MM.1S (cell line): ENCODE measurements around the gene HMGCS2.

Experiments
- DNase-seq: peaks from one replicate; pipeline ENCODE4 v3.0.0-alpha.2; 2015
- H2AFZ ChIP-seq: fragments of 300-600 bp; sonication (generic); 2 replicates; pipeline ENCODE4 v1.6.0; 2016; ENCODE audit warnings: antibody characterized with exemption, low read length
- H3F3A ChIP-seq: fragments of 300-600 bp; sonication (generic); 2 replicates; pipeline ENCODE4 v1.6.1; 2016; ENCODE audit warnings: mild to moderate bottlenecking, antibody characterized with exemption, low read length, moderate library complexity, mixed read lengths; ENCODE audit not compliant: insufficient read depth
- H3K27ac ChIP-seq: fragments of 300-600 bp; sonication (generic); 2 replicates; pipeline ENCODE4 v1.5.1; 2016; ENCODE audit warnings: mild to moderate bottlenecking, low read length
- H3K27me3 ChIP-seq: fragments of 300-600 bp; sonication (generic); replicated peaks from 2 replicates; pipeline ENCODE4 v1.6.0; 2016; ENCODE audit warnings: low read length; ENCODE audit not compliant: insufficient read depth
- H3K36me3 ChIP-seq: fragments of 300-600 bp; sonication (generic); replicated peaks from 2 replicates; pipeline ENCODE4 v1.6.1; 2016; ENCODE audit warnings: mild to moderate bottlenecking, low read length, mixed read lengths; ENCODE audit not compliant: insufficient read depth
- H3K4me1 ChIP-seq: fragments of 300-600 bp; sonication (generic); 2 replicates; pipeline ENCODE4 v1.6.1; 2016; ENCODE audit warnings: low read length, mixed read lengths
- H3K4me2 ChIP-seq: fragments of 300-600 bp; sonication (generic); 2 replicates; pipeline ENCODE4 v1.6.0; 2016; ENCODE audit warnings: low read depth, low read length
- H3K4me3 ChIP-seq: fragments of 300-600 bp; sonication (generic); 2 replicates; pipeline ENCODE4 v1.5.1; 2016; ENCODE audit warnings: low read length, mixed read lengths
- H3K79me2 ChIP-seq: fragments of 300-600 bp; sonication (generic); 2 replicates; pipeline ENCODE4 v1.6.1; 2016; ENCODE audit warnings: mixed run types, low read length, mixed read lengths
- H3K9ac ChIP-seq: fragments of 300-600 bp; sonication (generic); 2 replicates; pipeline ENCODE4 v1.6.1; 2016; ENCODE audit warnings: low read length, mixed read lengths
- H3K9me2 ChIP-seq: fragments of 300-600 bp; sonication (generic); replicated peaks from 2 replicates; pipeline ENCODE4 v1.6.1; 2016; ENCODE audit warnings: mild to moderate bottlenecking, low read length, mixed read lengths; ENCODE audit not compliant: insufficient read depth
- H3K9me3 ChIP-seq: fragments of 300-600 bp; sonication (generic); replicated peaks from 2 replicates; pipeline ENCODE4 v1.6.1; 2016; ENCODE audit warnings: mild to moderate bottlenecking, low read length, mixed read lengths; ENCODE audit not compliant: insufficient read depth
- H4K20me1 ChIP-seq: fragments of 300-600 bp; sonication (generic); 2 replicates; pipeline ENCODE4 v1.6.1; 2016; ENCODE audit warnings: mild to moderate bottlenecking, low read length, moderate library complexity, mixed read lengths; ENCODE audit not compliant: insufficient read depth
- CTCF ChIP-seq: fragments of 300-600 bp; sonication (generic); IDR thresholded peaks from 2 replicates; pipeline ENCODE4 v1.5.1; 2016; ENCODE audit warnings: antibody characterized with exemption, low read length, mixed read lengths
- EZH2 ChIP-seq: fragments of 300-600 bp; sonication (generic); optimal IDR thresholded peaks from 2 replicates; pipeline ENCODE3; 2017; ENCODE audit warnings: low read depth, mild to moderate bottlenecking, antibody characterized with exemption, low read length, mixed read lengths
- EZH2phosphoT487 ChIP-seq: fragments of 300-600 bp; sonication (generic); IDR thresholded peaks from 2 replicates; pipeline ENCODE4 v1.6.1; 2018; ENCODE audit warnings: antibody characterized with exemption, low read length

The HMGCS2 gene

GRCh38 chr1:119758584-119758983 lies 10.1 kb downstream of the HMGCS2 start:
- Histone ChIP-seq H3K9ac (no peak overlapping the region), H3K27me3 (no peaks in the 10 kb centered on the region), H3K79me2 (no peaks in the 10 kb centered on the region), H3K9me2 (no peaks in the 10 kb centered on the region), H3K27ac (no peak overlapping the region), H3K4me2 (no peak overlapping the region), H3K4me3 (no peak overlapping the region), H3K9me3 (no peaks in the 10 kb centered on the region), H4K20me1 (no peaks in the 10 kb centered on the region), H2AFZ (no peak overlapping the region), H3F3A (no peaks in the 10 kb centered on the region), H3K36me3 (no peaks in the 10 kb centered on the region), H3K4me1 (no peaks in the 10 kb centered on the region)
- no peak for DNase-seq
- TF ChIP-seq EZH2: no peak
- no peak for TF ChIP-seq EZH2phosphoT487
- no peak for TF ChIP-seq CTCF

- no peaks in the 10 kb centered on the region for H3K9me3 ChIP-seq
- H3F3A ChIP-seq: no peaks in the 10 kb centered on the region
- H3K27me3 ChIP-seq: no peaks in the 10 kb centered on the region
- no peak overlapping the region for H3K4me3 ChIP-seq
- TF ChIP-seq CTCF (no peak), EZH2 (no peak), EZH2phosphoT487 (no peak)
- H3K4me1 ChIP-seq: no peaks in the 10 kb centered on the region
- H3K4me2 ChIP-seq: no peak overlapping the region
- H4K20me1 ChIP-seq: no peaks in the 10 kb centered on the region
- H3K27ac ChIP-seq: no peak overlapping the region
- DNase-seq: no peak
- no peak overlapping the region for H2AFZ ChIP-seq
- H3K36me3 ChIP-seq: no peaks in the 10 kb centered on the region
- H3K79me2 ChIP-seq: no peaks in the 10 kb centered on the region
- no peak overlapping the region for H3K9ac ChIP-seq
- H3K9me2 ChIP-seq: no peaks in the 10 kb centered on the region
These were observed 16.1 kb downstream of the HMGCS2 start for GRCh38 chr1:119752592-119752991.

- Histone ChIP-seq H2AFZ (no peak overlapping the region), H4K20me1 (no peaks in the 10 kb centered on the region), H3K9me3 (no peaks in the 10 kb centered on the region), H3K9me2 (no peaks in the 10 kb centered on the region), H3K27ac (no peak overlapping the region), H3K27me3 (no peaks in the 10 kb centered on the region), H3K36me3 (no peaks in the 10 kb centered on the region), H3K4me3 (no peak overlapping the region), H3F3A (no peaks in the 10 kb centered on the region), H3K79me2 (no peaks in the 10 kb centered on the region), H3K9ac (no peak overlapping the region), H3K4me1 (0 out of 2 replicates have a peak, but pooled peaks cover 3% of the 10 kb centered on the region), H3K4me2 (no peak overlapping the region)
- TF ChIP-seq EZH2phosphoT487 (no peak), EZH2 (no peak), CTCF (no peak)
- no peak for DNase-seq
These were observed 20.7 kb downstream of the HMGCS2 start for GRCh38 chr1:119748040-119748439.
